Esophagus muscularis mucosa (tissue), 3 donors: ENCODE data around the gene THRB.

Experiments
- EP300 ChIP-seq: sonication (generic); formaldehyde crosslinking; IDR thresholded peaks from one replicate; pipeline ENCODE4 v1.6.1; 2017; ENCODE audit warnings: antibody characterized with exemption
- TF ChIP-seq, protein P1 (sequence below), 3 experiments: fragments of 200-600 bp in 2 of 3; fragments of 450-650 bp in 1 of 3; sonication (generic) in 2 of 3; IDR thresholded peaks; one replicate each; pipeline ENCODE4 v1.5.1; 2017 to 2019; ENCODE audit warnings: antibody characterized with exemption in 3 of 3, mild to moderate bottlenecking in 2 of 3, moderate library complexity in 1 of 3

DNA sequence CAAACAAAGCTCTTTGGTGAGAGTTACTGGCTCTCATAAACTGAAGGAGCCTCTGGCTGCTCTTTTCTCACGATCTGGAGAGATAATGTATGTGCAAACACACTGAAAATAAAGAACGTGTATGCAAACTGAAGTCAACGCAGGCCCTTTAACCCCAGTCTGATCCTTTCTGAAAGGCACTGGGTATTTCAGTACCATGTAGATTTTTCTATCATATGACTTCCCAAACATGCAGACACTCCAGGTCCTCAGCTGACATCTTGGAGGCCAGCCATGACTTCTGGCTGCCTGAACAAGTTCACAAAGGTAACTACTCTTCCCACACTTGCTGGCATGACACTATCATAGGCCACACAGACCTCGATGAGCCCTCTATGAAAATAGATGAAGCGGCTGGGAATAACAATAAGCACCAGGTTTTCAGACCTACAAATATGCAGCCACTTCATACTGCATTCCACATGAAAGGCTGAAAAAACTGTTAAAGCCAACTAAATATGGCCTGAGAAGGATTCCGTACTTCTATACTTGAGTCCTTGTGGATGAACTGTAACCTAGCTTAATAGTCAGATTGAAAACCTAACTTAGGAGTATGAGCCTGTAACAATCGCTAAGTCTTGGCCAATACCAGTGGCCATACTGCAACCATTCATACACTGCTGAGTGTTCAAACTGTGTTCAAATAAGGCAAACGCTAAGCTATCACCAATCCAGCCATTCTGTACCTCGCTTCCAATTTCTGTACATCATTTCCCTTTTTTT is 121.3 kb downstream of the THRB start:
- TF ChIP-seq EP300 = no peak
- TF ChIP-seq, protein P1, sequence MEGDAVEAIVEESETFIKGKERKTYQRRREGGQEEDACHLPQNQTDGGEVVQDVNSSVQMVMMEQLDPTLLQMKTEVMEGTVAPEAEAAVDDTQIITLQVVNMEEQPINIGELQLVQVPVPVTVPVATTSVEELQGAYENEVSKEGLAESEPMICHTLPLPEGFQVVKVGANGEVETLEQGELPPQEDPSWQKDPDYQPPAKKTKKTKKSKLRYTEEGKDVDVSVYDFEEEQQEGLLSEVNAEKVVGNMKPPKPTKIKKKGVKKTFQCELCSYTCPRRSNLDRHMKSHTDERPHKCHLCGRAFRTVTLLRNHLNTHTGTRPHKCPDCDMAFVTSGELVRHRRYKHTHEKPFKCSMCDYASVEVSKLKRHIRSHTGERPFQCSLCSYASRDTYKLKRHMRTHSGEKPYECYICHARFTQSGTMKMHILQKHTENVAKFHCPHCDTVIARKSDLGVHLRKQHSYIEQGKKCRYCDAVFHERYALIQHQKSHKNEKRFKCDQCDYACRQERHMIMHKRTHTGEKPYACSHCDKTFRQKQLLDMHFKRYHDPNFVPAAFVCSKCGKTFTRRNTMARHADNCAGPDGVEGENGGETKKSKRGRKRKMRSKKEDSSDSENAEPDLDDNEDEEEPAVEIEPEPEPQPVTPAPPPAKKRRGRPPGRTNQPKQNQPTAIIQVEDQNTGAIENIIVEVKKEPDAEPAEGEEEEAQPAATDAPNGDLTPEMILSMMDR (IDR thresholded peaks at IDR 0.05) = no peak
